GM18505 (cell line): ENCODE results near the gene EIF2B1.
"Not testable (repeated sequence)": the region's sequence is repeated elsewhere in the genome, so short reads cannot be mapped to it uniquely, and the experiment has no call there.

Source experiments
- ATAC-seq: cut with Tn5 transposase; IDR thresholded peaks from one replicate; pipeline ENCODE4 v1.9.1; 2021; ENCODE audit not compliant: unreplicated experiment
- POLR2A ChIP-seq: IDR thresholded peaks from 4 replicates; pipeline ENCODE4 v1.6.1; 2011; ENCODE audit warnings: borderline replicate concordance; ENCODE audit not compliant: insufficient read depth, insufficient read length; ENCODE audit errors: extremely low read depth

EIF2B1 gene

GRCh38 chr12:123645878-123646277, 12.4 kb upstream of the EIF2B1 start:
- no peak for ATAC-seq
- TF ChIP-seq POLR2A = no peak

- no peak for ATAC-seq
- no peak for TF ChIP-seq POLR2A
Measured at GRCh38 chr12:123645380-123645779, 11.9 kb upstream of the EIF2B1 start.

GRCh38 chr12:123643911-123644310, 10.4 kb upstream of the EIF2B1 start:
- ATAC-seq = no peak
- TF ChIP-seq POLR2A = no peak

GRCh38 chr12:123634142-123634561, 666 bp upstream of the EIF2B1 start:
- TF ChIP-seq POLR2A = no peak

GRCh38 chr12:123621619-123622530, 11.6 kb downstream of the EIF2B1 start:
- no peak for ATAC-seq
- TF ChIP-seq POLR2A = no peak

More at GRCh38 chr12:123634142-123634561, 666 bp upstream of the EIF2B1 start:
- ATAC-seq = no peak

- ATAC-seq = no peak
- no peak for TF ChIP-seq POLR2A
Measured at GRCh38 chr12:123621101-123621500, 12.4 kb downstream of the EIF2B1 start.

DNA sequence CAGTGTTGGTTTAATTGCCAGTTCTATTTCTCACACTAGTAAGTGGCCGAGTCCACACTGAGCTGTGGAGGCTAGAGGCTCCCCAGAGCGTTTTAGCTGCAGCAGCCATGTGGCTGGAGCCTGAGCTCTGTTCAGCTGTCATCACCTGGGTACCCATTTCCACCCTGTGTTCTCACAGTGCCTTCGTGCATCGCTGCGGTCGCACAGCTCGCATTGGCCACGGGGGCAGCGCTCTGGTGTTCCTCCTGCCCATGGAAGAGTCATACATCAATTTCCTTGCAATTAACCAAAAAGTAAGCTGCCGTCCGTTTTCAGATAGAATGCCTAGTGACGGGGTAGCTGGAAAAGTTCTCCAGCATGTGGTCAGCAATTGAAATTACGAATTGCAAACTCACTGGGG, 15.9 kb downstream of the EIF2B1 start:
- ATAC-seq = no peak
- no peak for TF ChIP-seq POLR2A

GRCh38 chr12:123617144-123617543, 16.3 kb downstream of the EIF2B1 start:
- TF ChIP-seq POLR2A = no peak
- no peak for ATAC-seq

GRCh38 chr12:123614531-123614930, 19.0 kb downstream of the EIF2B1 start:
- no peak for ATAC-seq

DNA sequence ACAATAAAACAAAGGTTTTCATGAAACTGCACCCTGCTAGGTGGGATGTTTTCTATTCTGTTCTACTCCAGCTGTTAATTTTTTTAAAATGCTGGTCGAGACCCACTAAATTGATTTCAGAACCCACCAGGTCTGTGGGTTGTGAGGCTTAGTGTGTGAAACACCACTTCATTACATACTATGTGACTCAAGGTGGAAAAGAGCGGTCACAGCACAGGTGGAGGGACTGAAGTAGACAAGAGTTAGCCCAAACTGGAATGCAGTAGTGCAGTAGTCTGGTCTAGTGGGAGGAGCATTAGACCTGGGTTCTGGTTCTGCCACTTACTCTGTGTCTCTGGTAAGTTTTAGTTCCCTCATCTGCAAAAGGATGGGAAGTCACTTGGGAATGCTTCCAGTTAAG, 19.4 kb downstream of the EIF2B1 start:
- TF ChIP-seq POLR2A = no peak
- no peak for ATAC-seq

More at GRCh38 chr12:123614531-123614930, 19.0 kb downstream of the EIF2B1 start:
- TF ChIP-seq POLR2A = no peak

GRCh38 chr12:123608182-123608581, 25.3 kb downstream of the EIF2B1 start:
- no peak for TF ChIP-seq POLR2A
- ATAC-seq = no peak

DNA sequence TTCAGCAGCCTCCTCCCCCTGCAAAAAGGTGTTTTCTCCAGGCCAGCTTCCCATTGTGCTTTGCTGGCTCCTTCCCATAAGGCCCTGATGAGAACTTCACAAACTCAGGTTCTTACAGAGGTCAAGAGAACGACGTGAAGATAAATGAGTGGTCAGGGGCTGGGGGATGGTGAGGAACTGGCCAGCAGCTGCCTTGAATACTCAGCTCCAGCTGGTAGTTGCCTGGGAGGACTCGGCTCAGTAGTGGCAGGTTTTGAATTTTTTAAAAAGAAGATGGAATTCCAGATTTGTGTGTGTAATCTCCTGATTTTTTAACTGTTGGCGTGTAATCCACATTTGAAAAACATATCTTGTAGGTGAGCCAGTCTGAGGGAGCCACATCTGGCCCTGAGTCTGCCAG, 25.7 kb downstream of the EIF2B1 start:
- TF ChIP-seq POLR2A = no peak
- ATAC-seq = no peak

DNA sequence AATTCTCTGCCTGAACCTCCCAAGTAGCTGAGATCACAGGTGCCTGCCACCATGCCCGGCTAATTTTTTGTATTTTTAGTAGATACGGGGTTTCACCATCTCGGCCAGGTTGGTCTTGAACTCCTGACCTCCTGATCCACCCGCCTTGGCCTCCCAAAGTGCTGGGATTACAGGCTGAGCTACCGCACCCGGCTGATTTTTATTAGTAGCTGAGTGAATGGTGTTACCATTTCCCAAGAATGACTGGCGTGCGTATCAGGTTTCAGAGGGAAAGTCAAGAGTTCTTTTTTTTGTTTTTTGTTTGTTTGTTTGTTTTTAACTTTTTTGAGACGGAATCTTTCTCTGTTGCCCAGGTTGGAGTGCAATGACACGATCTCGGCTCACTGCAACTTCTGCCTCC, 30.0 kb downstream of the EIF2B1 start:
- ATAC-seq = not testable (repeated sequence)

- TF ChIP-seq POLR2A = no peak
- ATAC-seq = no peak
Measured at GRCh38 chr12:123602651-123603195, 30.8 kb downstream of the EIF2B1 start.
